ENCODE data around the gene HNRNPL.
"Not testable (repeated sequence)": the region's sequence is repeated elsewhere in the genome, so short reads cannot be mapped to it uniquely, and the experiment has no call there.

HNRNPL gene

GRCh38 chr19:38849860-38850435, at the start of gene HNRNPL:
Gene HNRNPL (minus strand): TSS chr19:38849986. CDS start chr19:38849966, 20 bp downstream.
- DNase-seq (ENCODE audit: low read depth in 3 of 3): peak; percentile 98 to 99 (median 98)

GRCh38 chr19:38898788-38899446, 49.1 kb upstream of the HNRNPL start:
- DNase-seq (ENCODE audit: low read depth in 3 of 3): no peak

GRCh38 chr19:38894968-38895367, 45.2 kb upstream of the HNRNPL start:
- DNase-seq (ENCODE audit: low read depth in 3 of 3): no peak

- no peak for DNase-seq (ENCODE audit: low read depth in 3 of 3)
These were observed 43.6 kb upstream of the HNRNPL start for GRCh38 chr19:38893341-38893771.

GRCh38 chr19:38892841-38893240, 43.1 kb upstream of the HNRNPL start:
- DNase-seq (ENCODE audit: low read depth in 3 of 3): no peak

- no peak for DNase-seq (ENCODE audit: low read depth in 3 of 3)
These were observed 42.0 kb upstream of the HNRNPL start for GRCh38 chr19:38891771-38892170.

GRCh38 chr19:38890686-38891085, 40.9 kb upstream of the HNRNPL start:
- no peak for DNase-seq (ENCODE audit: low read depth in 3 of 3)

- no peak for DNase-seq (ENCODE audit: low read depth in 3 of 3)
These were observed 40.0 kb upstream of the HNRNPL start for GRCh38 chr19:38889803-38890202.

GRCh38 chr19:38888876-38889275, 39.1 kb upstream of the HNRNPL start:
- no peak for DNase-seq (ENCODE audit: low read depth in 3 of 3)

- DNase-seq (ENCODE audit: low read depth in 3 of 3): not testable (repeated sequence)
These were observed 34.9 kb upstream of the HNRNPL start for GRCh38 chr19:38884691-38885090.

- DNase-seq (ENCODE audit: low read depth in 3 of 3): no peak
These were observed 33.5 kb upstream of the HNRNPL start for GRCh38 chr19:38883286-38883685.

GRCh38 chr19:38880882-38881609, 31.3 kb upstream of the HNRNPL start:
- DNase-seq (ENCODE audit: low read depth in 3 of 3): no peak

- DNase-seq (ENCODE audit: low read depth in 3 of 3): no peak
These were observed 30.5 kb upstream of the HNRNPL start for GRCh38 chr19:38880076-38880881.

- DNase-seq (ENCODE audit: low read depth in 3 of 3): no peak
These were observed 29.6 kb upstream of the HNRNPL start for GRCh38 chr19:38879400-38879751.

GRCh38 chr19:38878575-38879399, 29.0 kb upstream of the HNRNPL start:
- DNase-seq (ENCODE audit: low read depth in 3 of 3): no peak

GRCh38 chr19:38877781-38878574, 28.2 kb upstream of the HNRNPL start, which contains the start of gene RINL:
Gene RINL (minus strand): TSS chr19:38878275. CDS start chr19:38876742, 1,533 bp downstream.
- peak; percentile 41 to 65 (median 54) for DNase-seq (ENCODE audit: low read depth in 3 of 3)

GRCh38 chr19:38875656-38876395, 26.0 kb upstream of the HNRNPL start:
- no peak for DNase-seq (ENCODE audit: low read depth in 3 of 3)

GRCh38 chr19:38873400-38873799, 23.6 kb upstream of the HNRNPL start:
- not testable (repeated sequence) for DNase-seq (ENCODE audit: low read depth in 3 of 3)

- no peak for DNase-seq (ENCODE audit: low read depth in 3 of 3)
These were observed 20.8 kb upstream of the HNRNPL start for GRCh38 chr19:38870612-38871011.

Data from stimulated activated CD4-positive, alpha-beta T cell treated with anti-CD3 and anti-CD28 coated beads, TNF-alpha, amount 100 ng/mL, for 24 hours (primary cell).